Endothelial cell (in vitro differentiated cells): Measurements from ENCODE around the gene TNIP2. TPM values are rescaled to one million over a fixed set of nuclear protein-coding genes. Genes with fewer than 3 reads are reported as not detected.

ENCODE experiments used
- DNase-seq: peaks from one replicate; pipeline ENCODE4 v3.0.0; 2021; ENCODE audit warnings: low spot score
- H3K27ac Mint-ChIP-seq: one replicate; pipeline ENCODE4 v1.8.0; 2021; ENCODE audit warnings: mixed read lengths, inconsistent platforms; ENCODE audit not compliant: unreplicated experiment
- H3K27me3 Mint-ChIP-seq: one replicate; pipeline ENCODE4 v1.8.0; 2021; ENCODE audit warnings: mild to moderate bottlenecking, moderate library complexity, mixed read lengths, inconsistent platforms; ENCODE audit not compliant: unreplicated experiment
- H3K36me3 Mint-ChIP-seq: one replicate; pipeline ENCODE4 v1.8.0; 2021; ENCODE audit warnings: mild to moderate bottlenecking, low read depth, mixed read lengths, inconsistent platforms; ENCODE audit not compliant: unreplicated experiment
- H3K4me1 Mint-ChIP-seq: one replicate; pipeline ENCODE4 v1.8.0; 2021; ENCODE audit warnings: mild to moderate bottlenecking, mixed read lengths, inconsistent platforms; ENCODE audit not compliant: unreplicated experiment
- H3K4me3 Mint-ChIP-seq: one replicate; pipeline ENCODE4 v1.8.0; 2021; ENCODE audit warnings: mild to moderate bottlenecking, mixed read lengths, inconsistent platforms; ENCODE audit not compliant: unreplicated experiment
- H3K9me3 Mint-ChIP-seq: one replicate; pipeline ENCODE4 v1.8.0; 2021; ENCODE audit warnings: mixed read lengths, inconsistent platforms; ENCODE audit not compliant: unreplicated experiment
- total RNA-seq: library from RNA; stranded (reverse); fragmentation: NEBNext Ultra II Directional; extraction: Animal tissue kit (Norgen Biotek cat#: 25700); gene quantifications from one replicate; pipeline ENCODE4 v1.2.1, GENCODE V29; 2021; ENCODE audit not compliant: unreplicated experiment
- TF ChIP-seq, protein P1 (sequence below): fragments of 200-600 bp; sonication (generic); IDR thresholded peaks from one replicate; pipeline ENCODE4 v1.5.0; 2021; ENCODE audit warnings: antibody characterized with exemption; ENCODE audit not compliant: unreplicated experiment

The TNIP2 gene
- total RNA-seq, 1 donor from 2014 or later = 29.3 TPM

DNA sequence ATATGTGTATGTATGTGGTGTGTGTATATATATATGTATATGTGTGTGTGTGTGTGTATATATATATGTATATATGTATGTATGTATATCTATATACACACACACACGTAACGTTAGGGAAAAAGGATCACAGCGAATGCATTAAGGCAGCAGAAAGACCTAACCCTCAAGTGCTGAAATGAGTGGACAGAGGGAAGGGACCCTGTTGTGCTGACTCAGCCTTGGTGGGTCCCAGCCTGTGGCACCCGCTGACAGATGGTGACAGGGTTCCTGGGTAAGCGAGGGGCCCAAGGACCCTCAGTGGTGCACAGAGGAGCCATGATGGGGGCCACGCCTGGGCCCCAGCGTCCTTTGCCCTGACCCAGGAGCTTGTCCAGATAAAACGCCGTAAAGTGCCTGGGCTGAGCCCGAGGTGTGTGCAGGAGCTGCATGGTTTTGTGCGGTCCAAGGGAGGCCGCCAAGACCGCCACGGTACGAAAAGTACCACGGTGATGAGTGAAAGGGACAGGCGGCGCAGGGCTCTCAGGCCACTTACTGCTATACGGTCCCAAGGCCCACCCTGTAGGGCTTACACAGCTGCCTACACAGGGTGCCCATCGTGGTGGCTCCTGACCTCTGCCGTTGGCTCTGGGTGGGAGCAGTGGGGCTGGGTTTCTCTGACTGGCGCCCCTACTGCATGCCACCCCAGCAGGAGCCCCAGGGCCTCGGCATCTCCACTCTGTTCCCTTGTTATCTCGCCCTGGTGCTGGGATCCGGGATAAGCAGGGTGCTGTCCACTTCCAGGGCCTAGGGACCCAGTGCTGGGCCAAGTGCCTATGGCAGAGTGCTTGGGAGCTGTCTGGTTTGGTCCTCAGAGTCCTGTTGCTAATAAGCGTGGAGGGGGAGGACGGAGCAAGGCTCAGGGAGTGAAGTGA is 46.7 kb upstream of the TNIP2 start:
- Mint-ChIP-seq H3K4me3 (no peak overlapping the region), H3K27ac (no peak overlapping the region), H3K27me3 (peaks cover 11% of the 10 kb centered on the region), H3K9me3 (no peaks in the 10 kb centered on the region), H3K4me1 (peaks cover 30% of the 10 kb centered on the region), H3K36me3 (peaks cover 3% of the 10 kb centered on the region)
- TF ChIP-seq, protein P1, sequence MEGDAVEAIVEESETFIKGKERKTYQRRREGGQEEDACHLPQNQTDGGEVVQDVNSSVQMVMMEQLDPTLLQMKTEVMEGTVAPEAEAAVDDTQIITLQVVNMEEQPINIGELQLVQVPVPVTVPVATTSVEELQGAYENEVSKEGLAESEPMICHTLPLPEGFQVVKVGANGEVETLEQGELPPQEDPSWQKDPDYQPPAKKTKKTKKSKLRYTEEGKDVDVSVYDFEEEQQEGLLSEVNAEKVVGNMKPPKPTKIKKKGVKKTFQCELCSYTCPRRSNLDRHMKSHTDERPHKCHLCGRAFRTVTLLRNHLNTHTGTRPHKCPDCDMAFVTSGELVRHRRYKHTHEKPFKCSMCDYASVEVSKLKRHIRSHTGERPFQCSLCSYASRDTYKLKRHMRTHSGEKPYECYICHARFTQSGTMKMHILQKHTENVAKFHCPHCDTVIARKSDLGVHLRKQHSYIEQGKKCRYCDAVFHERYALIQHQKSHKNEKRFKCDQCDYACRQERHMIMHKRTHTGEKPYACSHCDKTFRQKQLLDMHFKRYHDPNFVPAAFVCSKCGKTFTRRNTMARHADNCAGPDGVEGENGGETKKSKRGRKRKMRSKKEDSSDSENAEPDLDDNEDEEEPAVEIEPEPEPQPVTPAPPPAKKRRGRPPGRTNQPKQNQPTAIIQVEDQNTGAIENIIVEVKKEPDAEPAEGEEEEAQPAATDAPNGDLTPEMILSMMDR = no peak
- DNase-seq = no peak

GRCh38 chr4:2800691-2801596 is 44.8 kb upstream of the TNIP2 start:
- Mint-ChIP-seq H3K36me3 (no peaks in the 10 kb centered on the region), H3K27ac (peak overlapping the region; percentile 80), H3K4me3 (no peak overlapping the region), H3K4me1 (peaks cover 29% of the 10 kb centered on the region), H3K27me3 (peaks cover 3% of the 10 kb centered on the region), H3K9me3 (no peaks in the 10 kb centered on the region)
- DNase-seq = peak; percentile 66
- TF ChIP-seq, protein P1 = no peak

DNA sequence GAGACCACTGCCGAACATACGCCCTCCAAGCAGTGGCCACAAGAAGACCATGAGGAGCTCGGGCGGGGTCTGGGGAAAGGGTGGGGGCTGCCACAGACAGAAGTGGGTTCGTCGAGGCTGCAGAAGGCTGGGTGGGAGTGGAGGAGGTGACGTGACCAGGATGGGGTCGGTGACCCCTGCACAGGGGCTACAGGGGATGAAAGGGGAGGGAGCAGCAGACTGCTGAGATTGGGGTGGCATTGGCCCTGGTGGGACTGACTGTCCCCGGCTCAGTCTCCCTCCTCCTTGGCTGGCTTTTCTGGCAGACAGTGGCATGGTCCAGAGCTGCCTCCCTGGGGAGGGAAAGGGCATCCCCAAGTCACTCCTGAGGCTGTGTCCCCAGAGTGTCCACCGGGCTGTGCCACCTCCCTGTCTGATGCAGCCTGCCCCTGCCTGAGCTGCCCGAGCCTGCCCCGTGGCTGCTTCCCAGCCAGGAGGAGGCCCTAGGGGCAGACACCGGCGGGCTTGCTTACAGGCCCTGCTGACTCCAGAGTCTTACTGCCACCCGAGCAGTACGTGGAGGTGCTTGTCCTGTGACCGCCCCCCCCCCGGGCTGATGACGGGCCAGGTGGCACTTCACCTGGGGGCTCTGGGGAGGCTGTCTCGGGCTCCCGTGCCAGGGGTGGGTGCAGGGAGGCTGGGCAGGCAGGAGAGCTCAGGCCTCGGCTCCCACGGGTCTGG is 44.0 kb upstream of the TNIP2 start:
- Mint-ChIP-seq H3K27me3 (peaks cover 3% of the 10 kb centered on the region), H3K27ac (no peak overlapping the region), H3K4me3 (no peak overlapping the region), H3K9me3 (no peaks in the 10 kb centered on the region), H3K4me1 (peaks cover 22% of the 10 kb centered on the region), H3K36me3 (no peaks in the 10 kb centered on the region)
- TF ChIP-seq, protein P1 = no peak
- DNase-seq = peak; percentile 13

DNA sequence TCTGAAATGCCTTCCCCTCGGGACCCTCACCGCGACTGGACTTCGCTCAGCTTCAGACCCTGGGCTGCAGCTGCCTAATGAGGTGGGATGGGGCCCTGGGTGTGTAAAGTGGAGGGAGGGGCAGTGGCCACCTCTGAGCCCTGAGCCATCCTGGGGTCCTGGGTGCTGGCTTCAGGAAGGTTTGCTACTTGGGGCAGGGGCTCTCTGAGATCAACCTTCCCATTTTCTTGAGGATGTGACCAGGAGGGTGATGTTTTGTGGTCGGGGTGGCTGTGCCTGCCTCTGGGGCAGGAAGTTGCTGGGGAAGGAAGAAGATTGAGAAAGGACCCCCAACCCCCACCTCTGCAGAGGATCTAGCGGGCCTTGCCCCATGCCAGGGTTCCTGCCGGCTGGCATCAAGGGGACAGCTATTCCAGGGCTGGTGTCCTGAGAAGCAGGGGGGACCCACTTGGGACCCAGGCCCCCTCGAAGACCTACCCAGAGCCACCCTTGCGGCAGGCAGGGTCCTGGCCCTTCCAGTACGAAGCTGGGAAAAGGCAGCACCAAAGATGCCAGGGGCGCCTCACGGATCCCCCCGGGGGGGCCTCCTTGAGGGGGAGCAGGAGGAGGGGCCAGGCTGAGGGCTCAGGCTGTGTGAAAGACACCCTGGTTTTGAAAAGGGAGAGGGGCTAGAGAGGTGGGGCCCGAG is 43.2 kb upstream of the TNIP2 start:
- H3K4me1 Mint-ChIP-seq = peaks cover 28% of the 10 kb centered on the region

More for the DNA sequence above, 43.2 kb upstream of the TNIP2 start:
- TF ChIP-seq, protein P1 = no peak
- Mint-ChIP-seq H3K27ac (no peak overlapping the region), H3K4me3 (peak overlapping the region; percentile 37), H3K27me3 (peaks cover 3% of the 10 kb centered on the region), H3K36me3 (no peaks in the 10 kb centered on the region), H3K9me3 (no peaks in the 10 kb centered on the region)
- DNase-seq = peak; percentile 3
